PC-3 (cell line): ENCODE results near the gene ATN1. TPM values are rescaled to one million over a fixed set of nuclear protein-coding genes. Genes with fewer than 3 reads are reported as not detected.

Experiments
- ATAC-seq: fragments of 200-7000 bp; cut with Tn5 transposase; 2 replicates; pipeline ENCODE4 v1.9.1; 2020; ENCODE audit warnings: mild to moderate bottlenecking, moderate library complexity
- BruUV-seq: library from RNA; stranded (reverse); fragments of 400-500 nt; replicated peaks from 2 replicates; lab custom pipeline; 2021; lab: Mats Ljungman, UMichigan
- CTCF ChIA-PET: fragments of 300-600 bp; sonication (Branson Sonifier 250); formaldehyde crosslinking; loops from one replicate; lab custom pipeline; 2022; ENCODE audit warnings: antibody characterized with exemption; lab: Charles Lee
- POLR2A ChIA-PET: fragments of 300-600 bp; sonication (Branson Sonifier 250); formaldehyde crosslinking; loops from one replicate; lab custom pipeline; 2022; ENCODE audit warnings: antibody characterized with exemption; ENCODE audit not compliant: unreplicated experiment; lab: Charles Lee
- DNase-seq: peaks from one replicate; pipeline ENCODE4 v3.0.0-alpha.2; 2015
- H2AFZ ChIP-seq: fragments of 300-600 bp; sonication (generic); 2 replicates; pipeline ENCODE4 v1.6.0; 2016; ENCODE audit warnings: antibody characterized with exemption, low read length
- H3F3A ChIP-seq: fragments of 300-600 bp; sonication (generic); one replicate; pipeline ENCODE4 v1.6.0; 2017; ENCODE audit warnings: antibody characterized with exemption, low read length, control low read depth, mild to moderate bottlenecking; ENCODE audit not compliant: unreplicated experiment
- H3K27ac ChIP-seq: fragments of 300-600 bp; sonication (generic); 2 replicates; pipeline ENCODE4 v1.5.1; 2016; ENCODE audit warnings: mild to moderate bottlenecking, low read length
- H3K27me3 ChIP-seq: fragments of 300-600 bp; sonication (generic); 2 replicates; pipeline ENCODE4 v1.6.1; 2016; ENCODE audit warnings: low read length, mixed read lengths
- H3K36me3 ChIP-seq: fragments of 300-600 bp; sonication (generic); 2 replicates; pipeline ENCODE4 v1.6.1; 2016; ENCODE audit warnings: low read depth, mixed run types, low read length, mixed read lengths
- H3K4me1 ChIP-seq: fragments of 300-600 bp; sonication (generic); 2 replicates; pipeline ENCODE4 v1.5.1; 2016; ENCODE audit warnings: low read length; ENCODE audit not compliant: insufficient read depth
- H3K4me2 ChIP-seq: fragments of 300-600 bp; sonication (generic); 2 replicates; pipeline ENCODE4 v1.6.0; 2016; ENCODE audit warnings: low read length
- H3K4me3 ChIP-seq: fragments of 300-600 bp; sonication (generic); 2 replicates; pipeline ENCODE4 v1.5.1; 2016; ENCODE audit warnings: mild to moderate bottlenecking, low read length, mixed read lengths
- H3K79me2 ChIP-seq: fragments of 300-600 bp; sonication (generic); 2 replicates; pipeline ENCODE4 v1.6.1; 2017; ENCODE audit warnings: low read length, mixed read lengths
- H3K9ac ChIP-seq: fragments of 300-600 bp; sonication (generic); 2 replicates; pipeline ENCODE4 v1.6.0; 2016; ENCODE audit warnings: mild to moderate bottlenecking, low read length
- H3K9me2 ChIP-seq: fragments of 300-600 bp; sonication (generic); replicated peaks from 2 replicates; pipeline ENCODE4 v1.6.1; 2016; ENCODE audit warnings: mixed run types, low read length, mixed read lengths
- H3K9me3 ChIP-seq: fragments of 300-600 bp; sonication (generic); 2 replicates; pipeline ENCODE4 v1.6.1; 2016; ENCODE audit warnings: low read length, mixed read lengths
- H4K20me1 ChIP-seq: fragments of 300-600 bp; sonication (generic); 2 replicates; pipeline ENCODE4 v1.6.1; 2016; ENCODE audit warnings: low read length, mixed read lengths
- EZH2 ChIP-seq: fragments of 300-600 bp; sonication (generic); IDR thresholded peaks from one replicate; pipeline ENCODE4 v1.6.1; 2017; ENCODE audit warnings: antibody characterized with exemption, mild to moderate bottlenecking, low read length; ENCODE audit not compliant: unreplicated experiment
- EZH2phosphoT487 ChIP-seq: fragments of 300-600 bp; sonication (generic); IDR thresholded peaks from 2 replicates; pipeline ENCODE4 v1.6.1; 2018; ENCODE audit warnings: mild to moderate bottlenecking, antibody characterized with exemption, low read length, borderline replicate concordance
- intact Hi-C: fragments of 100-400 bp; cut with micrococcal nuclease; formaldehyde crosslinking; loops from 2 replicates; pipeline ENCODE4 v1.9.0; 2023
- total RNA-seq: library from RNA; depleted of rRNA; stranded (reverse); fragments of >200 nt; gene quantifications from 2 replicates; pipeline ENCODE4 v1.2.3, GENCODE V29; 2014
- TF ChIP-seq, protein P1 (sequence below): fragments of 300-600 bp; sonication (generic); conservative IDR thresholded peaks from 2 replicates; pipeline ENCODE4 v1.5.1; 2017; ENCODE audit warnings: antibody characterized with exemption, low read depth, mild to moderate bottlenecking, low read length

Gene ATN1
- total RNA-seq, 1 experiment from 2014 or later = 11.6 TPM

GRCh38 chr12:6903722-6904121 lies 24.0 kb upstream of the ATN1 start:
- peak overlapping the region; percentile 85; the same call in 1 of the 2 replicates for H3K4me3 ChIP-seq
- no peak overlapping the region for H3K9ac ChIP-seq

DNA sequence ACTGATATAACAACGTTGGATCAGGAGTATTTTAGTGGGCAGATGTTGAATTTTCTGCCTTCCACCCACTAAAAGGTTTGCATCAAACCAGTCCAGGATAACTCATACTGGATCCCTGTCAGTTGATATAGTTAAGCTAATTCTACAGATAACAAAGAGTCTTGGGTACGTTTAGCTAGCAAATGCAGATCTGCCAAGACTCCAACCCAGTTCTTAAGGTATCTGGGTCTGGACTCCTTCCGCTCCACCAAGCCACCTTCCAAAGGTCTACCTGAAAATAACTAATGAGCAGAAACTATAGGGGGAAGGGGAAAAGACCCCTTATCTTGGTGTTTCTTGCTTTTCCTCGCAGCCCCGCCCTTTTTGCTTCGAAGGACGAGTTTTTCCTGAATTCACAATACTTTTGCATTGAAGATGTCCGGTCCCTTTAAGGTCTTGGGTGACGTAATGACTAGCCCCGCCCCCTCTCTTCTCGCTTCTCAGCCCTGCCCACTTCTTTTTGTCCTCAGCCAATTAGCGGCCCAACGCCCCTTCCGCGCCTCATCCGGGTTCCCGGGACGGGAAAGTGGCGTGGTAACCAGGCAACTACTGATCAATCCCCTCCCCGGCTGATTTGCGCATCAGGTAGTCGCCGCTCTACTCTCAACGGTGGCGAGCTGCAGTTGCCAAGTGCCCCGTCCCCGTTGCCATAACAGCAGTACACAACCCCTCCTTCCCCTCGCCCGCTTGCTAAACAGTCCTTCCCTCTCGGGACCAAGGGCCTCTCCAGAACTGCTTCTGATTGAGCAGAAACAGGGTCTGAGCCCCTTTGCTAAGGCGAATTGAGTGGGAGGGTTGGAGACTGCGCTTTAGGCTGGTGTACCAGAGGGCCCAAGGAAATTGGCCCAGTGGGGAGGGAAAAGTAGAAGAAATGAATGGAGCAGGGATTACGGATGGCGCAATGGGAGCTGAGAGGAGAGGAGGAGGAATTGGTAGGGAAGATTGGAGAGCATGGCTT lies 23.2 kb upstream of the ATN1 start, which contains the start of gene LRRC23:
TSS of gene LRRC23 (plus strand) at position 543 of the 997 bp plus-strand sequence. CDS start 812 bp downstream, outside the sequence.
- intact Hi-C loops = no loop called here
- no peaks in the 10 kb centered on the region for H3K79me2 ChIP-seq
- H3F3A ChIP-seq = no peaks in the 10 kb centered on the region
- H2AFZ ChIP-seq = peak within 1 kb of the TSS; percentile 99
- peak within 1 kb of the TSS; percentile 22 for H3K27ac ChIP-seq
- no peaks in the 10 kb centered on the region for H3K9me3 ChIP-seq
- H3K4me3 ChIP-seq = peak within 1 kb of the TSS; percentile 85
- peaks cover 16% of the 10 kb centered on the region for H3K4me1 ChIP-seq
- H3K27me3 ChIP-seq = no peaks in the 10 kb centered on the region
- no peaks in the 10 kb centered on the region for H3K9me2 ChIP-seq
- DNase-seq (peak; percentile 92), ATAC-seq (peak; percentile 95)
- TF ChIP-seq EZH2phosphoT487 (no peak), EZH2 (no peak)
- TF ChIP-seq, protein P1, sequence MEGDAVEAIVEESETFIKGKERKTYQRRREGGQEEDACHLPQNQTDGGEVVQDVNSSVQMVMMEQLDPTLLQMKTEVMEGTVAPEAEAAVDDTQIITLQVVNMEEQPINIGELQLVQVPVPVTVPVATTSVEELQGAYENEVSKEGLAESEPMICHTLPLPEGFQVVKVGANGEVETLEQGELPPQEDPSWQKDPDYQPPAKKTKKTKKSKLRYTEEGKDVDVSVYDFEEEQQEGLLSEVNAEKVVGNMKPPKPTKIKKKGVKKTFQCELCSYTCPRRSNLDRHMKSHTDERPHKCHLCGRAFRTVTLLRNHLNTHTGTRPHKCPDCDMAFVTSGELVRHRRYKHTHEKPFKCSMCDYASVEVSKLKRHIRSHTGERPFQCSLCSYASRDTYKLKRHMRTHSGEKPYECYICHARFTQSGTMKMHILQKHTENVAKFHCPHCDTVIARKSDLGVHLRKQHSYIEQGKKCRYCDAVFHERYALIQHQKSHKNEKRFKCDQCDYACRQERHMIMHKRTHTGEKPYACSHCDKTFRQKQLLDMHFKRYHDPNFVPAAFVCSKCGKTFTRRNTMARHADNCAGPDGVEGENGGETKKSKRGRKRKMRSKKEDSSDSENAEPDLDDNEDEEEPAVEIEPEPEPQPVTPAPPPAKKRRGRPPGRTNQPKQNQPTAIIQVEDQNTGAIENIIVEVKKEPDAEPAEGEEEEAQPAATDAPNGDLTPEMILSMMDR = no peak
- peak within 1 kb of the TSS; percentile 99 for H3K4me2 ChIP-seq
- CTCF ChIA-PET = no interaction called here
- peak within 1 kb of the TSS; percentile 72 for H3K9ac ChIP-seq
- H3K36me3 ChIP-seq = no peaks in the 10 kb centered on the region
- TSS peak; percentile 65 for BruUV-seq
- H4K20me1 ChIP-seq = no peaks in the 10 kb centered on the region
- POLR2A ChIA-PET = interaction anchor here (0.6 to 0.9 kb wide), 3 partner anchors 13 to 46 kb away, joined by 3 to 8 read pairs (median 4); no protein-coding TSS in a partner anchor

More at GRCh38 chr12:6903722-6904121, 24.0 kb upstream of the ATN1 start:
- peak overlapping the region; percentile 99 for H3K4me2 ChIP-seq
- H3K9me2 ChIP-seq = no peaks in the 10 kb centered on the region
- intact Hi-C loops = no loop called here
- H3K9me3 ChIP-seq = no peaks in the 10 kb centered on the region
- H3K79me2 ChIP-seq = no peaks in the 10 kb centered on the region
- H3K36me3 ChIP-seq = no peaks in the 10 kb centered on the region
- H3K4me1 ChIP-seq = peaks cover 16% of the 10 kb centered on the region
- peak overlapping the region; percentile 99; the same call in 1 of the 2 replicates for H2AFZ ChIP-seq
- H4K20me1 ChIP-seq = no peaks in the 10 kb centered on the region
- H3K27ac ChIP-seq = peak overlapping the region; percentile 22
- ChIA-PET CTCF (interaction anchor here (0.6 kb wide), 1 partner anchor 19 kb away, joined by 3 read pairs; no protein-coding TSS in a partner anchor), POLR2A (no interaction called here)
- no peak for TF ChIP-seq EZH2
- TF ChIP-seq, protein P1 = no peak
- no peak for TF ChIP-seq EZH2phosphoT487
- no TSS peak for BruUV-seq
- H3F3A ChIP-seq = no peaks in the 10 kb centered on the region
- ATAC-seq (peak; percentile 25), DNase-seq (peak; percentile 78)
- H3K27me3 ChIP-seq = no peaks in the 10 kb centered on the region
